COLO668 (cell line): Measurements from ENCODE around the gene MICAL3.
"Not testable (repeated sequence)": the region's sequence is repeated elsewhere in the genome, so short reads cannot be mapped to it uniquely, and the experiment has no call there.

Source experiments
- DNase-seq: peaks from one replicate; lab custom pipeline; 2025; ENCODE audit not compliant: unreplicated experiment; lab: John Stamatoyannopoulos, UW

The MICAL3 gene, protein sequence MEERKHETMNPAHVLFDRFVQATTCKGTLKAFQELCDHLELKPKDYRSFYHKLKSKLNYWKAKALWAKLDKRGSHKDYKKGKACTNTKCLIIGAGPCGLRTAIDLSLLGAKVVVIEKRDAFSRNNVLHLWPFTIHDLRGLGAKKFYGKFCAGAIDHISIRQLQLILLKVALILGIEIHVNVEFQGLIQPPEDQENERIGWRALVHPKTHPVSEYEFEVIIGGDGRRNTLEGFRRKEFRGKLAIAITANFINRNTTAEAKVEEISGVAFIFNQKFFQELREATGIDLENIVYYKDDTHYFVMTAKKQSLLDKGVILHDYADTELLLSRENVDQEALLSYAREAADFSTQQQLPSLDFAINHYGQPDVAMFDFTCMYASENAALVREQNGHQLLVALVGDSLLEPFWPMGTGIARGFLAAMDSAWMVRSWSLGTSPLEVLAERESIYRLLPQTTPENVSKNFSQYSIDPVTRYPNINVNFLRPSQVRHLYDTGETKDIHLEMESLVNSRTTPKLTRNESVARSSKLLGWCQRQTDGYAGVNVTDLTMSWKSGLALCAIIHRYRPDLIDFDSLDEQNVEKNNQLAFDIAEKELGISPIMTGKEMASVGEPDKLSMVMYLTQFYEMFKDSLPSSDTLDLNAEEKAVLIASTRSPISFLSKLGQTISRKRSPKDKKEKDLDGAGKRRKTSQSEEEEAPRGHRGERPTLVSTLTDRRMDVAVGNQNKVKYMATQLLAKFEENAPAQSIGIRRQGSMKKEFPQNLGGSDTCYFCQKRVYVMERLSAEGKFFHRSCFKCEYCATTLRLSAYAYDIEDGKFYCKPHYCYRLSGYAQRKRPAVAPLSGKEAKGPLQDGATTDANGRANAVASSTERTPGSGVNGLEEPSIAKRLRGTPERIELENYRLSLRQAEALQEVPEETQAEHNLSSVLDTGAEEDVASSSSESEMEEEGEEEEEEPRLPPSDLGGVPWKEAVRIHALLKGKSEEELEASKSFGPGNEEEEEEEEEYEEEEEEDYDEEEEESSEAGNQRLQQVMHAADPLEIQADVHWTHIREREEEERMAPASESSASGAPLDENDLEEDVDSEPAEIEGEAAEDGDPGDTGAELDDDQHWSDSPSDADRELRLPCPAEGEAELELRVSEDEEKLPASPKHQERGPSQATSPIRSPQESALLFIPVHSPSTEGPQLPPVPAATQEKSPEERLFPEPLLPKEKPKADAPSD (N-terminal part only)

DNA sequence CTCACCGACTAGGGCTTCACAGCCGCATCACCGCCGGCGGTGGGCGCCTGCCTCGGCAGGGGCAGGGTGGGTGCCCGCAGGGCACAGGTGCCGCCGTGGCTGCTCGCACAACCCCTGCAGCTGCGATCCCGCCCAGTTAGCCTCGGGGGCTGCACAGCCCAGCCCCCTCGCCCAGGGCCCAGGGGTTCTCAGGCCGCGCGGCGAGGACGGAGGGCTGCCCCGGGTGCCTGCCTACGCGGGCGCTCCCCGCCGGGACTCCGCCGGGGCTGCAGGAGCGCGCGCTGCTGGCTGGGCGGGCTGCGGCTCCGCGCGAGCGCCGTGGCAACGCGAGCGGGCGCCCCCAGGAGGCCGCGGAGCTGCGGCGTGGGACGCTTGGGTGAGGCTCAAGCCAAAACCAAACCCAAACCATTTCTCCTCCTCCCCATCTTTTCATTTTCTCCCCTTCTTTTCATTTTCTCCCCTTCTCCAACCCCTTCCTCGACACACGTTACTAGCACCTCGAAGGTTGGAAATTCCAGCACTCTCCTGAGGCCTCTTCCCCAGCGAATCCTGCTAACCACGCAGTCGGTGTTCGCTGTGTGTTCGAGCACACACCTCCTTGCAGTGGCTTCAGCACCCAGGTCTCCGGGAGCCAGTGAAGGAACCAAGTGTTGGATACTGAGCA is at the start of gene MICAL3:
Gene MICAL3, minus strand, starts transcription at position 286 of the 664 bp plus-strand sequence. CDS start 117,749 bp downstream, outside the sequence.
- DNase-seq, result peak; percentile 88

DNA sequence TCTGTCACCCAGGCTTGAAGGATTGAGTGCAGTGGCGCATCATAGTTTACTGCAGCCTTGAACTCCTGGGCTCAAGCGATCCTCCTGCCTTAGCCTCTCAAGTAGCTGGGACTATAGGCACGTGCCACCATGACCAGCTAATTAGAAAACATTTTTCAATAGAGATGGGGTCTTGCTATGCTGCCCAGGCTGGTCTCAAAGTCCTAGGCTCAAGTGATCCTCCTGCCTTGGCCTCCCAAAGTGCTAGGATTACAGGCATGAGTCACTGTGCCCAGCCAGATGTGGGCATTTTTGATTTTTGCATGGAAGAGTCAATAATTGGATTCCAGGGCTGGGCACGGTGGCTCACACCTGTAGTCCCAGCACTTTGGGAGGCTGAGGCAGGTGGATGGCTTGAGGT is 49.6 kb upstream of the MICAL3 start:
- not testable (repeated sequence) for DNase-seq

DNA sequence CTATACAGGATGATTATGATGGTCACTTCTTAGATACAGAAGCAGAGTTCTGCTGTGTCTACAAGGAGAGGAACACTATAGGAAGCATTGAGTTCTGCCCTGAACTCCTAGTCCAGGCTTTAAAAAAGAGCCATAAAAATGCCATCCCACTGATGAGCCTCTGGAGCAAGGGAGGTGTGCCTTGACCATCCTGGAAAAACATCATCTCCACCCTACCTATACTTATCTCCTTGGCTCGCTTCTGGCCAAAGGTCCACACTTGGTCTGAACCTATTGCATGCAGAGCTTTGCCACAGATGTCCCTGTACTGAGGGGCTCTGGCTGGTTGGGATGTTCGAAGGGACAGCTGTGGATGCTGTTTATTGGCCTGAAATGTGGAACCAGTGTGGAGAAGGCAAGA is 49.1 kb upstream of the MICAL3 start:
- no peak for DNase-seq

DNA sequence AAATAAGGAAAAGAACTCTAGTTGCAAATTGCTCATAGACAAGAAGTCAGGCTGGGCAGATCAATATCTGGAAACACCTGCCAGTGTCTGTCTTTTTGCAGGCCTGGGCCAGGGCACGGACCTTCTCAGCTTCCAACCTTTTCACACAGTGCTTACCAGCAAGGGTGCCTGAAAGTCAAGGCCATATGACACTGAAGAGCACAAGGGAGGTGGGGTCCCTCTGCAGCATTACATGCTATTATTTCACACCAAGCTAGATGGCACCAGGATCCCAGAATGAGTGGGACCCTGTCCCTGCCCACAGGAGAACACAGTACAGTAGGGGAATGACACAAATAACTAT is 47.6 kb upstream of the MICAL3 start:
- DNase-seq, result peak; percentile 10

DNA sequence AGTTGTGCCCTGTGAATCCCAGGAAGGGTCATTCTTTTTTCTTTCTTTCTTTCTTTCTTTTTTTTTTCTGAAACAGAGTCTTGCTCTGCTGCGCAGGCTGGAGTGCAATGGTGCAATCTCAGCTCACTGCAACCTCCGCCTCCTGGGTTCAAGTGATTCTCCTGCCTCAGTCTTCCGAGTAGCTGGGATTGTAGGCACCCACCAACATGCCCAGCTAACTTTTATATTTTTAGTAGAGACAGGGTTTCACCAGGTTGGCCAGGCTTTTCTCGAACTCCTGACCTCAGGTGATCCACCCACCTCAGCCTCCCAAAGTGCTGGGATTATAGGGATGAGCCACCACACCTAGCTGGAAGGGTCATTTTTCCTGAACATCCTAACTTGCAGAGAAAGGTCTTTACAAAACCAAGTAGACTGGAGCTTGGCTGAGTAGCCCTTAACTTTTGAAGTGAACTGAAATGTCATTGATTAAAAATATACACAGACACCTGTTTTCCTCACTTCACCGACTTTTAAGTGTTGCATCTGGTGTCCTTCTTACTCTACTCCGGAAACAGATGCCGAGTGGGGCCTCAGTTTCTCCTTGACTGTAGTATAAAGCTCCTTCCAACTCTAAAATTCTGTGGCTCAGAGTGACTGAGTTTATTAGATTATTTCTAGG is 47.1 kb upstream of the MICAL3 start:
- DNase-seq, result not testable (repeated sequence)

DNA sequence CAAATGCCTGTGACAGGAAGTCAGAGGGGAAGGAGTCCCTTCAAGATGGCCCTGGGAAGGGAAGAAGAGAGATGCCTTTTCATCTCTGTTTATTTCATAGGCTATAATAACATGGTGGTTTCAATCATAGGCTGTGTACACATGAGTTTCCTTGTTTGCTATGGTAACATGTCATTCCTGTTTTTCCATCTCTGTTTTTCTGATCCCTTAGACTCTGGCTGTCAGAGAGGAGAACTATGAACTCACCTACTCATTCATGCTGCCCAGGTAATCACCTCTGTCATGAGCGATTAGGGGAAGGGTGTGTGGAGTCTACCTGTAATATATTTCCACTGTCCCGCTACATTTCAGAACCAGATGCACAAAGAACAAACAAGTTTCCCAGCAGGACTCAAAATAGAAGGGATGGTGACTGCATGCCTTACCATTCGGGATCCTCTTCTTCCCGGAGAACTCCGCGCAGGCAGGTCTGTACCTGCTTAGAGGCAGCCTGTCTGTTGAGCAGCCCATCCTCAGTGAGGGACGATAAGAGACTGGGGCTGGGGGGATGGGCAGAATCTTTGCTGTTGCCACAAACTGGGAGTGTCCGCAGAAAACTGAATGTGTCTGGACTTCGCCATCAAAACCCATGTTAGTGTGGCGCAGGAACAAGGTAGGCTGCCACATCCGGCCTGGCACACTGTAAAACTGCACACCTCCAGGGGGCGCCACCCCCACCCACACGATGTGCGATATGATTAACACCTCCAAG is 46.4 kb upstream of the MICAL3 start:
- DNase-seq, result no peak

DNA sequence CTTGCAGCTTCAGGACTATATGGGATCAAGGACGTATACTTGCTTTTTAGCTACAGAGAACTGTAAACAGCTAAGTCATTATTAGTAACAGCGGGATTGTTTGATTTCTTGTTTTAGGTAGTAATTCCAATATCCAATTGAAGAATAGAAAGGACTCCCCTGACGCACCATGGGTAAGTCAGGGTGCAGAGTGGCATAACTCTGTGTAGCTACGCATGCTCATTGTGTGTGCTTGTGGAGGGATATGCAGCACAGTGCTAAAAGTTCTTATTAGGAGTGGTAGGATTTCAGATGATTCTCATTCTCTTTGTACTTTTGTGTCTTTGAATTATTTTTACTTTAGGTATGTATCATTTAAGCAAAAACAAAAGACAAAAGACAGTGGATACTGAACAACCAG is 45.7 kb upstream of the MICAL3 start:
- no peak for DNase-seq

DNA sequence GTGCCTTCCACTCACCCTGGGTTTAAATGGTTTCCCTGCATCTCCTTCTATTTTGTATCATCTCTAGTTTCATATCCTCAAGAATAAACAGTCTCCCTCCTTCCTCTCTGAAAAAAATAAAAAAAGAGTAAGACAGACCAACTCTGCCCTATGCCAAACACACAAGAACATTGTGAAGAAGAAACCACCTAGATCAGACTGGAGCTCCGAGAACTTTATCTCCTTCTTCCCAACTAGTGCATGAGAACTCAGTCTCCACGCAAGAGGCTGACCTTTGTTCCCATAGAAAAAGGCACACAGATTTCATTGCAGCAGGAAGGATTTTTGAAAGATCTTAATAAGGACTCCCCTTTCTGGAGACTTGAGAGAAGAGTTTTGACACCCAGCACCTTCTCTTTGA is 44.7 kb upstream of the MICAL3 start:
- DNase-seq, result no peak

DNA sequence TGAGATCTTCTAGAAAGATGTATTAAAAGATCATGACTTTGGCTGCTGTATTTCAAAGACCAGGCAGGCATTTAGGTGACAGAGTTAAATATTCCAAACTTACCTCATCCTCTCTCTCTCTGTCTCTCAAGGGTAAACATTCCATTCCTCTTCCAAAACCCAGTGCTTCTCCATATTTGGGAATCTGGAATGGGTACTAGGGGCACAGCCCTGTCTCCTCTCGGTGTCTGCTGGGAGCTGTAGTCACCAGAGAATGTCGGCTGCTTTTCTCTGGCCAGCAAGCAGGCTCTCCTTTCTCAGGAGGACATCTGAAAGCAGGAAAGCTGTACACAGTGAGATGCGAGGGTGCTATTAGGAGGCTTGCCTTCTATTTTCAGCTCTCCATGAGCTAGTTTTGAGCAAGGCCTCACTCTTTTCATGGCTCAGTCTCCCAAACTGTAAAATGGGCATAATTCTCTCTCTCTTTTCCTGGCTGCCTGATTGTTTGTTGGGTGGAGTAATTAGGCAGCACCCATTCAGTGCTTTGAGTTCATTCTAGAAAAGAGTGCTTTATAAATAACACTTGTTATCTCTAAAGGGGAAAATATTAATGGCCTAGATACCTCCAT is 44.1 kb upstream of the MICAL3 start:
- no peak for DNase-seq

DNA sequence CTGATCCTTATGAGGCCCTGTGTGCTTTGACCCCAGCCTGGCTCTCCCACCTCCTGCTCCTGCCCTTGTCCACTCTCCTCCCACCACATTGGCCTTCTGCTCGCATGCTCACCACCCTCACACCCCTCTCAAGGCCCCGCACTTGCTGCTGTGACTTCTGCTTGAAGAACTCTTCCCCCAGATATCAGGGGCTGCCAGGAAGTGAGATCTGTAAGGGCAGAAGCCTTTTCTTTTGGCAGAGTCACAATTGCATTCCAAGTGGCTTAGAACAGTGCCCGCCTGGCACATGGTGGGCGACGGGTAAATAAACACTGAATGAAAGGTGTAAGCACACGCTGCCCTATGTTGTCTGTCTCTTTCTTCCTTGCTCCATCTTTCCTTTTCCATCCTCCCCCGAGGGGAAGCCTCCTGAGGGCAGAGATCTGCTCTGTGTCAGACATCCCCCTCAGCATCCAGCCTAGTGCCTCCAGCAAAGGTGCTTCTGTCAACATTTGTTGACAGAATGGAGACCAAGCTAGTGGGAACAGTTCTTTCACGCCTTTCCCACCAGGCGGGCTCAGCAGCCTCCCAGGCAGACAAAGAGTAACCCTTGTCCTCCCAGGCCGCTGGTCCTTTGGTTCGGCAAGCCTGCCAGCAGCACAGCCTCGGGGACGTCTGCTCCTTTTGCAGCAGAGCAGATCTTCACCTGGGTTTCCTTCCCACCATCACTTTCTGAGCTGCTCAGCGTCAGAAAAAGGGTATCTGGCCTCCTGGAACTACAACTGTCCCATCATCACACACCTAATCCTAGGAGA is 43.4 kb upstream of the MICAL3 start:
- DNase-seq, result no peak

DNA sequence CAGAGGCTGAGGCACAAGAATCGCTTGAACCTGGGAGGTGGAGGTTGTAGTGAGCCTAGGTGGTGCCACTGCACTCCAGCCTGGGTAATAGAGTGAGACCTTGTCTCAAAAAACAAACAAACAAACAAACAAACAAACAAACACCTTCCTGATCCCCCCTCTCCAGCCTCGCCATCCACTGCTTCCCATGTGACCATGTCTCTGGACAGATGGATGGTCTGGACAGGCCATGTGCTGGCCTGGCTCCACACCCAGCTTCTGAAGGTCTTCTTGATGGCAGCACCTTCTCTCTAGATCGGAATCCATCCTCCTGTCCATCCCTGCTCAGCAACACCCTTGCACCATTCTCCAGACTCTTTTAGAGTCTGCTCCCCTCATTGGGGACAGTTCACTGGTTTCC is 42.8 kb upstream of the MICAL3 start:
- DNase-seq, result no peak

DNA sequence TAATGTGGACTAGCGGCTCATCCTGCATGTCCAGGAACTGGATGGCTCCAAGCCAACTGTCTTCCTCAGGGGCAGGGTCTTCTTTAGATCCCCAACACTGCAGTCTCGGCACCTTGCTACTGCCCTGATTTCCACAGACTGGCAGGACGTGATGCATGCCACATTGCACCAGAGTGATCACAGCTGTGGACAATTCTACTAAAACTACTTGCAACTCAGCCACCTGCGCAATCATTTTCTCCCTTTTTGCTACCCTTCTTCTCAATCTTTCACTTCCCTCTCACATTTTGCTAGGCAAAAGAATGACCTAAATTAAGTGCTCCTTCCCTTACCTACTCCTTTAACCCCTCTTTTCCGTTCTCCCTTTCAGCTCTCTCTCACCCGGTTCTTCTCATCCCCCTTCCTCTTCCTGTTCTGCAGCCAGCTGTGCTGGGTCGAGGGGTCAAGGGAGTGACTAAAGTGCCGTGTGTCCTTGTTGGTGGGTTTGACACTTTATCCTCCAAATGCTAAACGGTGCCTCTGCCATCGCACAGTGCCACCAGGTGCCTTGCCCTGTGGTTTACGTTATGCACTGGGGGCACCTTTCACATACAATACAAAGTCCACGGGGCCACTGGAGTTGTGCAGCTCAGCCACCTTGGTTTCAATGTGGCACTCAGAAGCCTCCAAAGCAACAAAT is 42.0 kb upstream of the MICAL3 start:
- no peak for DNase-seq

DNA sequence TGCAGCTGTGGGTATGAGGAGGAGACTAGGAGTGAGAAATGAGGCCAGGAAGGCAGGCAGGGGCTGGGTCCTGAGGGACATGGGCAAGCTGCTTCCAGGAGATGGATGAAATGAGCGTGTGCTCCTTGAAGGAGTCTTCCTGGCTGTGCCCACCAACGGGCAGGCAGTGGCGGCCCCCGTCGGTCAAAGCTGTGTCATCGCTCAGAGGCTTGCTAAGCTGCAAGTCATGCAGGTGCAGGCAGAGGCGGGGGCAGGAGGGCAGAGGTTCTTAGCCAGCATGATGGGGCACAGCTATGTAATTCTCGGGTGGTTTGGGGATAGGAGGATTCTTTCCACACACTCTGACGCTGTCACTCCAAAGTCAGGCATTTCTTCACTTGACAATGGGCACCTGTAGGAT is 40.9 kb upstream of the MICAL3 start:
- no peak for DNase-seq

DNA sequence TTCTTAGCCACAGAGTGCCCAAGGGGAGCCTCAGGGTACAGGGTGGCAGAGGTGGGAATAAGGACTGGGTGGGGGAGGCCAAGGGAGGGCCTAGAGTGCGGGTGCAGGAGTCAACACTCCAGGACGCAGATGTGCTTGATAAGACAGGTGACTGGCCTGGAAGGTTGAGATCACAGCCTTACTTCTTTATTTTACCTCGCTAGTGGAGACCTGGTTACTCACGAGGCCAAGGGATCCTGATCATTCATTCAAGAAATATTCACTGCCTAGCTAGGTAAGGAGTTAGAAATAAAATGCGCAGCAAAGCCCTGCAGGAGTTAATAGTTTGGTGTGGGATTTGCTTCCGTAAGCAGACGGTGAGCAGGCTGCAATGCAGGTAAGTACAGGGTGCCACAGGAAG is 40.3 kb upstream of the MICAL3 start:
- no peak for DNase-seq

DNA sequence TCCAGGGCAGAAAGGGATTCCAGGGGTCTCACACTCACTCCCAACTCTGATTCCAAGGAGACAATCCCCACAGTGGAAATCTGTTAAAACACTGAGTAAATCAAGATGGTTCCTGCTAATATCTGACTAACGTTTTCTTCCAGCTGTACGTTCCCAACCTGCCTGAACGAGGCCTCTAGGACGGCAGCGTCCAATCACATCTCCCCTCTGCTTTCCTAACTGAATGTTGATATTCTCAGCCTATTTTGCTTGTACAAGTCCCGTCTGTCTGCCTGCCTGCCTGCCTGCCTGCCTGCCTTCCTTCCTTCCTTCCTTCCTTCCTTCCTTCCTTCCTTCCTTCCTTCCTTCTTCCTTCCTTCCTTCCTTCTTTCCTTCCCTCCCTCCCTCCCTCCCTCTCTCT is 39.4 kb upstream of the MICAL3 start:
- not testable (repeated sequence) for DNase-seq

DNA sequence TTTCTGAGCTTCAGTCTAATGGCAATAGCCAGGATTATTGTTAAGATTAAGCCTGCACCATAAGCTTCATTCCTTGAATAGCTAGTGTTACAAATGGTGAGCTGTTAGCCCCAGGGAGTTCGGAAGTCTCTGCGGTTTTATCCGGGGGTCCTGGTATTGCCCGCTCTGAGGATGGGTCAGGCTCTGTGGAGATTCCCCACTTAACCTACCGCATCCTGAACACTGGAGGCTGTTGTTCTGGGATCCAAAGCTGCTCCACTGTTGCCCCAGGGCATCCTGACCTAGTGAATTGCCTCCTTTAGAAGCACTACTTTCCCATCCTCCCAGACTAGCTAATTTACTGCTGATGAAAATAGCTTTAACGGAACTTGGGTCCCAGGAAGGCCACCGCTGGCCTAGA is 38.9 kb upstream of the MICAL3 start:
- DNase-seq, result no peak

DNA sequence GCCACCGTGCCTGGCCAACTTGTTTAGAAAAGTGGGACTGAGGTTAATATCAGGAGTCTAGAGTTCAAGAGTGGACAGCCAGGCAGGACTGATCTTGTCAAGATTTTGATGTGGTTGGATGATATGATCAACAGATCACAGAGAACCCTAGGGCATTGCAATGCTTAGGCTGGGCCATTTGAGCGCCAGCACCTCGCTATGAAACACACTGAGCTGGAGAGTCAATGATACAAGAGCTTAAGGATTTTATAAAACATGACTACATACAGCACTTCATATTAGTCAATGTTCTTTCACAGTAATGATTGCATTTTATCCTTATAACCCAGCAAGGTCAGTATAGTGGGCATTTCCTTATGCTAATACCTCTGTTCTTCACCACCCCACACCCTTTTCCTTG is 38.1 kb upstream of the MICAL3 start:
- no peak for DNase-seq
